Stimulated activated CD4-positive, alpha-beta T cell treated with anti-CD3 and anti-CD28 coated beads, Interleukin-15, amount 100 ng/mL, for 1 hour (primary cell): ENCODE data around the gene COX4I2.

Source experiments
- DNase-seq, 2 donors: peaks; one replicate each; pipeline ENCODE4 v3.0.0-alpha.2; 2020; ENCODE audit warnings: low read depth in 1 of 2, low spot score in 1 of 2

COX4I2 gene

DNA sequence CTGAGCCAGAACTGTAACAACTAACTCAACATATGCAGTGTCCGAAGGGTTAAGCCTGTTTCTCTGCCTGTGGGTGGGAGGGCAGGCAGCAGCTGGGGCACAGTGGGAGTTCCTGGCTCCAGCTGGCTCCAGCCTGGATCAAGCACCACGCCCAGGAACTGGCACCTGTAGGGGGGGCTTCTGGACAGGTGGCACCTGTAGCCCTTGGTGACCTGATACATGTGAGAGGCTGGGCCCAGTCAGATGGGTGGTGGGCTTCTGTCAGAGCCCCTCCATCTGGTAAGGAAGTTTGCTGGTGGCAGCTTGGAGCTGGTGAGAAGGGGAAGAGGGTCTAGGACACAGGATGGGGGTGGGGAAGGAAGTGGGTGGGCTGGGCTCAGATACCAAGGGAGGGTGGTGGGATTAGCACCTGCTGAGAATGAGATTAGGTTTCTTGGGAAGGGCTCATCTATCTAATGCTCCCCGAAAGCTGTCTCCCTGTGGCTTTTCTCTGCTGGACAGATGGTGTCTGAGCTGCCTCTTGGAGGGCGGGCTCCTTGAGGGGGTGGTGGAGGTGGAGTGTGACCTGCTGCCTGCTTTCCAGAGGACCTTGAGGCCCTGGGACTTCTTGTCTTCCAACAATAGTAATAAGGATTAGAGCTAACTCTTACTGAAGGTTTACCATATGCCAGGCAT lies 56.4 kb downstream of the COX4I2 start:
- DNase-seq = no peak
